GM12872 (cell line): Measurements from ENCODE around the gene KLHL2.

ENCODE experiments used
- CTCF ChIP-seq: IDR thresholded peaks from 3 replicates; pipeline ENCODE4 v1.5.1; 2011; ENCODE audit warnings: low read depth, mild to moderate bottlenecking, low read length, moderate library complexity; ENCODE audit not compliant: insufficient read depth

KLHL2 gene

GRCh38 chr4:165194368-165194767 lies 13.0 kb upstream of the KLHL2 start:
- TF ChIP-seq CTCF, result no peak

GRCh38 chr4:165198329-165198728 lies 9.0 kb upstream of the KLHL2 start:
- no peak for TF ChIP-seq CTCF

- TF ChIP-seq CTCF, result no peak
Measured at GRCh38 chr4:165199286-165199685, 8.1 kb upstream of the KLHL2 start.

GRCh38 chr4:165199722-165200121 lies 7.6 kb upstream of the KLHL2 start:
- no peak for TF ChIP-seq CTCF

- no peak for TF ChIP-seq CTCF
Measured at GRCh38 chr4:165201806-165202205, 5.6 kb upstream of the KLHL2 start.

GRCh38 chr4:165203541-165204461 lies 3.6 kb upstream of the KLHL2 start:
- no peak for TF ChIP-seq CTCF

GRCh38 chr4:165204462-165204830 lies 2.9 kb upstream of the KLHL2 start:
- TF ChIP-seq CTCF, result no peak
